ENCODE data around the gene ERBB2.

DNA sequence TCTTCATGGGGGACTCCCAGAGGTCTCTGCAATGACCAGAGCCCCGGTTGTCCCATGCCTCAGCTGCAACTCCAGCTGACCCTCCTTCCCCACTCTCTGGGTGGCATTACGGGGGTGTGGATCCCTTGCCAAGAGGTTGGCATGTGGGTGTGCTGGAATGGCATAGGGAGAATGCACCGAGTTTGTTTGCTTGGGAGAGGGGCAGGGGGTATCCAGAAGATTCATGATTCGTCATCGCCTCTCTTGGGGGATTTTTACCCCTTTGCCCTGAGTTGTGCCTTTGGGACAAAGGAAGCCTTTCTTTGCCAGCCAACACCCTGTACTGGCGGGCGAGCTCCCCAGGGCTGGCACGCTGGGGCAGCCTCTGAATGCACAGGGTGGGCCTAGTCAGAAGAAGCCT, 6.5 kb downstream of the ERBB2 start:
- TF ChIP-seq, protein P1, sequence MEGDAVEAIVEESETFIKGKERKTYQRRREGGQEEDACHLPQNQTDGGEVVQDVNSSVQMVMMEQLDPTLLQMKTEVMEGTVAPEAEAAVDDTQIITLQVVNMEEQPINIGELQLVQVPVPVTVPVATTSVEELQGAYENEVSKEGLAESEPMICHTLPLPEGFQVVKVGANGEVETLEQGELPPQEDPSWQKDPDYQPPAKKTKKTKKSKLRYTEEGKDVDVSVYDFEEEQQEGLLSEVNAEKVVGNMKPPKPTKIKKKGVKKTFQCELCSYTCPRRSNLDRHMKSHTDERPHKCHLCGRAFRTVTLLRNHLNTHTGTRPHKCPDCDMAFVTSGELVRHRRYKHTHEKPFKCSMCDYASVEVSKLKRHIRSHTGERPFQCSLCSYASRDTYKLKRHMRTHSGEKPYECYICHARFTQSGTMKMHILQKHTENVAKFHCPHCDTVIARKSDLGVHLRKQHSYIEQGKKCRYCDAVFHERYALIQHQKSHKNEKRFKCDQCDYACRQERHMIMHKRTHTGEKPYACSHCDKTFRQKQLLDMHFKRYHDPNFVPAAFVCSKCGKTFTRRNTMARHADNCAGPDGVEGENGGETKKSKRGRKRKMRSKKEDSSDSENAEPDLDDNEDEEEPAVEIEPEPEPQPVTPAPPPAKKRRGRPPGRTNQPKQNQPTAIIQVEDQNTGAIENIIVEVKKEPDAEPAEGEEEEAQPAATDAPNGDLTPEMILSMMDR (IDR thresholded peaks at IDR 0.05): no peak
- no peak for TF ChIP-seq POLR2AphosphoS5 (IDR thresholded peaks at IDR 0.05)
- TF ChIP-seq POLR2A (IDR thresholded peaks at IDR 0.05): no peak
